CD14-positive monocyte (primary cell): ENCODE measurements around the gene SDK1. TPM values are rescaled to one million over a fixed set of nuclear protein-coding genes. Genes with fewer than 3 reads are reported as not detected.

Experiments used
- DNase-seq, 3 donors: peaks; one replicate each; pipeline ENCODE4 v3.0.0-alpha.2; 2011 to 2022
- H2AFZ ChIP-seq: 2 replicates; pipeline ENCODE4 v1.6.0; 2012; ENCODE audit warnings: mild to moderate bottlenecking, low read depth, low read length, inconsistent platforms; ENCODE audit not compliant: insufficient read depth, poor library complexity, severe bottlenecking
- H3K27ac ChIP-seq, 2 donors: 1 replicate in 1 of 2; 2 replicates in 1 of 2; pipeline ENCODE4 v1.5.1; 2012 to 2013; ENCODE audit warnings: low read length in 2 of 2, control low read depth in 1 of 2, inconsistent platforms in 1 of 2, low read depth in 1 of 2, mild to moderate bottlenecking in 1 of 2
- H3K27me3 ChIP-seq, 2 donors: one replicate each; pipeline versions ENCODE4 v1.6.0 to v1.6.1; 2011 to 2013; ENCODE audit warnings: low read length in 2 of 2; ENCODE audit not compliant: control insufficient read depth in 2 of 2, insufficient read depth in 2 of 2
- H3K36me3 ChIP-seq, 2 donors: replicated peaks in 1 of 2; 1 replicate in 1 of 2; 2 replicates in 1 of 2; pipeline versions ENCODE4 v1.5.1 to v1.6.1; 2012 to 2013; ENCODE audit warnings: low read length in 2 of 2, control low read depth in 1 of 2, inconsistent platforms in 1 of 2, mild to moderate bottlenecking in 1 of 2; ENCODE audit not compliant: insufficient read depth in 2 of 2, control insufficient read depth in 1 of 2
- H3K4me1 ChIP-seq, 2 donors: 1 replicate in 1 of 2; 2 replicates in 1 of 2; pipeline versions ENCODE4 v1.5.1 to v1.6.1; 2012 to 2013; ENCODE audit warnings: low read length in 2 of 2, control low read depth in 1 of 2, inconsistent platforms in 1 of 2, mild to moderate bottlenecking in 1 of 2, moderate library complexity in 1 of 2; ENCODE audit not compliant: insufficient read depth in 2 of 2, control insufficient read depth in 1 of 2
- H3K4me2 ChIP-seq: replicated peaks from 2 replicates; pipeline ENCODE3; 2012; ENCODE audit warnings: low read length, moderate library complexity, mild to moderate bottlenecking; ENCODE audit not compliant: poor library complexity, severe bottlenecking; ENCODE audit errors: extremely low read depth
- H3K4me3 ChIP-seq, 3 experiments: fragments of 200-600 bp in 1 of 3; sonication (generic) in 1 of 3; replicated peaks in 1 of 3; 1 replicate in 2 of 3; 2 replicates in 1 of 3; pipeline ENCODE4 v1.5.1; 2011 to 2013; ENCODE audit warnings: low read length in 3 of 3, mild to moderate bottlenecking in 3 of 3, control low read depth in 2 of 3, low read depth in 2 of 3, inconsistent platforms in 1 of 3, moderate library complexity in 1 of 3
- H3K79me2 ChIP-seq: 2 replicates; pipeline ENCODE4 v1.6.0; 2012; ENCODE audit warnings: mild to moderate bottlenecking, control low read depth, inconsistent platforms, low read length, moderate library complexity; ENCODE audit not compliant: insufficient read depth
- H3K9ac ChIP-seq: 2 replicates; pipeline ENCODE4 v1.6.0; 2017; ENCODE audit warnings: low read length, mild to moderate bottlenecking; ENCODE audit not compliant: insufficient read depth, poor library complexity, severe bottlenecking
- H3K9me3 ChIP-seq, 2 donors: replicated peaks in 1 of 2; 1 replicate in 1 of 2; 2 replicates in 1 of 2; pipeline versions ENCODE4 v1.5.1 to v1.6.1; 2012 to 2013; ENCODE audit warnings: low read length in 2 of 2, control low read depth in 1 of 2; ENCODE audit not compliant: control insufficient read depth in 1 of 2, insufficient read depth in 1 of 2
- H4K20me1 ChIP-seq: 2 replicates; pipeline ENCODE4 v1.6.0; 2012; ENCODE audit warnings: mild to moderate bottlenecking, low read length, control low read depth, moderate library complexity; ENCODE audit not compliant: insufficient read depth
- H3K27ac Mint-ChIP-seq, 7 donors: one replicate each; pipeline ENCODE4 v1.8.0; 2020; ENCODE audit warnings: mild to moderate bottlenecking in 7 of 7, mixed read lengths in 7 of 7, moderate library complexity in 6 of 7, inconsistent platforms in 2 of 7
- H3K27me3 Mint-ChIP-seq, 3 donors: one replicate each; pipeline ENCODE4 v1.8.0; 2021 to 2022; ENCODE audit warnings: low read depth in 3 of 3, mild to moderate bottlenecking in 3 of 3, mixed read lengths in 3 of 3, moderate library complexity in 3 of 3, inconsistent platforms in 1 of 3
- H3K36me3 Mint-ChIP-seq, 2 donors: one replicate each; pipeline ENCODE4 v1.8.0; 2020; ENCODE audit warnings: mixed read lengths in 2 of 2, inconsistent platforms in 1 of 2, mild to moderate bottlenecking in 1 of 2
- H3K4me1 Mint-ChIP-seq: one replicate; pipeline ENCODE4 v1.8.0; 2020; ENCODE audit warnings: mild to moderate bottlenecking, mixed read lengths
- H3K4me3 Mint-ChIP-seq, 2 donors: one replicate each; pipeline ENCODE4 v1.8.0; 2020; ENCODE audit warnings: mild to moderate bottlenecking in 2 of 2, mixed read lengths in 2 of 2, moderate library complexity in 1 of 2
- H3K9me3 Mint-ChIP-seq, 7 donors: one replicate each; pipeline ENCODE4 v1.8.0; 2020 to 2022; ENCODE audit warnings: mixed read lengths in 7 of 7, mild to moderate bottlenecking in 6 of 7, moderate library complexity in 6 of 7, inconsistent platforms in 2 of 7
- CTCF ChIP-seq: fragments of 200-600 bp; IDR thresholded peaks from one replicate; pipeline ENCODE4 v1.8.0; 2022; ENCODE audit warnings: antibody characterized with exemption, mild to moderate bottlenecking
- WGBS: methylation state at CpG from one replicate; pipeline ENCODE4 v1.1.5; 2013; ENCODE audit warnings: missing lambda C conversion rate; ENCODE audit not compliant: insufficient coverage; 5-methylcytosine and 5-hydroxymethylcytosine counted together
- intact Hi-C, 2 donors: fragments of 100-400 bp; cut with micrococcal nuclease; formaldehyde crosslinking; loops; one replicate each; pipeline versions ENCODE4 v1.15.0 to v1.15.1; 2023
- polyA plus RNA-seq, 3 donors: library from polyadenylated mRNA; depleted of rRNA in 1 of 3; unstranded in 2 of 3; stranded (reverse) in 1 of 3; fragments of 300-500 nt in 2 of 3; fragments of >200 nt in 1 of 3; fragmentation: Illumina TruSeq in 2 of 3; gene quantifications; 1 replicate in 2 of 3; 2 replicates in 1 of 3; pipeline ENCODE4 v1.2.3, GENCODE V29; 2012 to 2021

The SDK1 gene
- polyA plus RNA-seq, 3 donors, result 0.01 TPM; not detected in 2

- H3K4me3 Mint-ChIP-seq, result no peak overlapping the region
- H3K36me3 ChIP-seq, result no peaks in the 10 kb centered on the region
- no peaks in the 10 kb centered on the region for H3K4me1 Mint-ChIP-seq
- H3K9ac ChIP-seq, result no peak overlapping the region
- H3K4me2 ChIP-seq, result no peak overlapping the region
- no peaks in the 10 kb centered on the region for H3K9me3 ChIP-seq
- H4K20me1 ChIP-seq, result no peaks in the 10 kb centered on the region
- no peak overlapping the region for H3K27ac ChIP-seq
- H3K4me3 ChIP-seq, result no peak overlapping the region
- peaks cover 0 to 3% (median 0%) of the 10 kb centered on the region in 7 donors for H3K9me3 Mint-ChIP-seq
- H3K36me3 Mint-ChIP-seq, result no peaks in the 10 kb centered on the region
- intact Hi-C loops, result no loop called here
- H3K79me2 ChIP-seq, result no peaks in the 10 kb centered on the region
- H2AFZ ChIP-seq, result no peak overlapping the region
- H3K27me3 ChIP-seq, result no peaks in the 10 kb centered on the region
- peak overlapping the region in 1 of 7 donors; percentile 60 for H3K27ac Mint-ChIP-seq
- no peaks in the 10 kb centered on the region for H3K4me1 ChIP-seq
- 90% methylated on average over 2 of the region's 3 CpGs for WGBS
- DNase-seq, result no peak
- H3K27me3 Mint-ChIP-seq, result peaks cover 0 to 10% (median 2%) of the 10 kb centered on the region in 3 donors
- TF ChIP-seq CTCF, result no peak
Measured at GRCh38 chr7:3279147-3279818, 21.8 kb upstream of the SDK1 start.

GRCh38 chr7:3280445-3280844 lies 20.6 kb upstream of the SDK1 start:
- H3K4me1 Mint-ChIP-seq, result no peaks in the 10 kb centered on the region
- no peak overlapping the region for H3K27ac ChIP-seq
- no peaks in the 10 kb centered on the region for H3K36me3 Mint-ChIP-seq
- H3K9ac ChIP-seq, result no peak overlapping the region
- no peak for DNase-seq
- no peak overlapping the region for H3K4me3 Mint-ChIP-seq
- no peaks in the 10 kb centered on the region for H3K36me3 ChIP-seq
- intact Hi-C loops, result no loop called here
- 94% methylated on average over 2 of the region's 3 CpGs for WGBS
- H3K4me2 ChIP-seq, result no peak overlapping the region
- no peaks in the 10 kb centered on the region for H3K9me3 ChIP-seq
- H4K20me1 ChIP-seq, result no peaks in the 10 kb centered on the region
- H3K27ac Mint-ChIP-seq, result no peak overlapping the region
- TF ChIP-seq CTCF, result no peak
- H3K27me3 Mint-ChIP-seq, result peaks cover 0 to 9% (median 3%) of the 10 kb centered on the region in 3 donors
- peaks cover 0 to 3% (median 0%) of the 10 kb centered on the region in 7 donors for H3K9me3 Mint-ChIP-seq
- H3K79me2 ChIP-seq, result no peaks in the 10 kb centered on the region
- H3K27me3 ChIP-seq, result no peaks in the 10 kb centered on the region
- H2AFZ ChIP-seq, result no peak overlapping the region
- H3K4me3 ChIP-seq, result no peak overlapping the region
- H3K4me1 ChIP-seq, result no peaks in the 10 kb centered on the region
